EH (cell line): ENCODE measurements around the gene FAM124B.
"Not testable (repeated sequence)": the region's sequence is repeated elsewhere in the genome, so short reads cannot be mapped to it uniquely, and the experiment has no call there.

ENCODE experiments used
- DNase-seq: peaks from one replicate; pipeline ENCODE4 v3.0.0-alpha.2; 2015; ENCODE audit warnings: low read depth

FAM124B gene

GRCh38 chr2:224412141-224413015, 10.5 kb upstream of the FAM124B start:
- DNase-seq = peak; percentile 79

DNA sequence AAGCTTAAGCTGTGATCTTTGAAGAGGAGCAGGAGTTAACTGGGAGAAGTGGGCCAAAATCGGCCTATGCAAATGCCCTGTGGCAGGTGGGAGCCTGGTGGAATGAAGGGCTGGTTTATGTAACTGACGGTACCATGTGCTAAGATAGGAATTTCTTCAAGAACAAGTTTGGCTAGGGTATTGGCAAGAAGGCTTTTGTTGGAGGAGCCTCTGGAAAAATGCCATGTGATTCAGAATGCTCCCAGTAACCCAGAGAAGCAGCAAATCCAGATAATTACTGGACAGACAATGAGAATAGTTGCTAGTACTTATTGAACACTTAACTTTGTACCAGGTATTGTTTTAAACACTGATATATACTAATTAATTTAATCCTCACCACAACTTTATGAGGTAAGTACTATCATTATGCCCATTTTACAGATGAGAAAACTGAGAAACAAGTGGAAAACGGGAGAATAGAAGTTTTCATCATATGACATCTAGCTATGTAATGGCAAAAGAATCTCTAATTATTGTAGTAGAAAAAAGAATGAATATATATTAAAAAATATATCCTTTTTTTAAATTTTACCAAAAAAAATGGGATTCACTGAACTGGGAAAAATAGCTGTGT, 9.1 kb upstream of the FAM124B start:
- peak; percentile 54 for DNase-seq

GRCh38 chr2:224408676-224409075, 6.8 kb upstream of the FAM124B start:
- no peak for DNase-seq

DNA sequence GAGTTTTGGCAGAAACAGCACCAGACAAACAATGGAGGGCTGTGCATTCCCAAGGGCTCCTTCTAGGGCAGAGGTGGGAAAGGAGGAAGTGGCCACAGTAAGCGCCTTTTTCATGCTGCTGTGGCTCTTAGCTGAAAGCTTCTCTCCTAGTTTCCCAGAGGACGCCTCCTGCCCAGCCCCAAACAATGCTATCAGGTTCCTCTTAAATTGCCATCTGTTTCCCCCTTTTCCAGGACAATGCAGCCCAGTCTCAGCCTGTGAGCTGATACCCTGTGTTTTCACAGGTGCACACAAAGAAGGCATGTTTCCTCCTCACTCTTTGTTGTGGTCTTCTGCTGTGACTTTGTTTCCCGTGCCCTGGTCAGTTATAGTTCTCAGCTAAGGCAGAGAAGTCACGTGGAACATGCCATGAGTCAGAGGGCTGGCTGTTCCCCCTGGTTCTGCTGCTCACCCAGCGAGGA, 5.4 kb upstream of the FAM124B start:
- DNase-seq = no peak

GRCh38 chr2:224405841-224406370, 4.0 kb upstream of the FAM124B start:
- peak; percentile 17 for DNase-seq

DNA sequence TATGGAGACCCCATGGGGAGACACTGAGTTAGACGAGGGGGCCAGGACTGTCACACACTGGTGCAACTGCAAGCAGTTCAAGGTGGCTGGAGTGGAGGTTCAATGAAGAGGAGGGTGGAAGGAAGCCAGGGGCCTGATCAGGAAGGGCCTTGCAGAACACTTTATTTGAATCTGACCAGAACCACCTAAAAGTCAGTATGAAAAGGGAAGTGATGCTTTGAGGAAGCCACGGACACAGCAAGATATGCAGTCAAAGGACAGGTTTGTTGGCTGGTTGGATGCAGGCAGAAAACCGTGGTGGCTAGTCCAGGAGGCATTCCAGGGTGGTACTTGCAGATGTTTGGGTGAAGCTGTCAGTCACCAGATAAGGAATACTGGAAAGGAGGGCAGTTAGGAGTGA, 3.5 kb upstream of the FAM124B start:
- DNase-seq = no peak

DNA sequence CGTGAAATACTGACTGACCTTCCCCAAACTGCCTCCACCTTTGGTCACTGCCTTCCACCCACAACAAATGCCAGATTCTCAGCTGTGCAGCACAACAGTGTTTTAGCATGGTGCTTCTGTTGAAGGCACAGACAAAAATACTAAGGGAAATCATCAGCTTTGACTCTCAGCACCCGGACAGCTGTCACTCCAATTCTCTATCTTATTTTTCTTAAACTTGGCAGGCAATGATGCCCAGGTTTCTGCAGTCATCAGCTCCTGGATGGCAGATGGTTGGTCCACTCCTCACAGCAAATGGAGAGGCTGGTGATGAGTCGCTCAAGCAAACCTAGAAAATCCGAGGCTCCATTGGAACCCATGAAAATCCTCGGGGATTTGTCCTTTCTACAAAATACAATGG, 2.9 kb upstream of the FAM124B start:
- DNase-seq = no peak

- DNase-seq = no peak
These were observed 1.8 kb upstream of the FAM124B start for GRCh38 chr2:224403657-224404056.

DNA sequence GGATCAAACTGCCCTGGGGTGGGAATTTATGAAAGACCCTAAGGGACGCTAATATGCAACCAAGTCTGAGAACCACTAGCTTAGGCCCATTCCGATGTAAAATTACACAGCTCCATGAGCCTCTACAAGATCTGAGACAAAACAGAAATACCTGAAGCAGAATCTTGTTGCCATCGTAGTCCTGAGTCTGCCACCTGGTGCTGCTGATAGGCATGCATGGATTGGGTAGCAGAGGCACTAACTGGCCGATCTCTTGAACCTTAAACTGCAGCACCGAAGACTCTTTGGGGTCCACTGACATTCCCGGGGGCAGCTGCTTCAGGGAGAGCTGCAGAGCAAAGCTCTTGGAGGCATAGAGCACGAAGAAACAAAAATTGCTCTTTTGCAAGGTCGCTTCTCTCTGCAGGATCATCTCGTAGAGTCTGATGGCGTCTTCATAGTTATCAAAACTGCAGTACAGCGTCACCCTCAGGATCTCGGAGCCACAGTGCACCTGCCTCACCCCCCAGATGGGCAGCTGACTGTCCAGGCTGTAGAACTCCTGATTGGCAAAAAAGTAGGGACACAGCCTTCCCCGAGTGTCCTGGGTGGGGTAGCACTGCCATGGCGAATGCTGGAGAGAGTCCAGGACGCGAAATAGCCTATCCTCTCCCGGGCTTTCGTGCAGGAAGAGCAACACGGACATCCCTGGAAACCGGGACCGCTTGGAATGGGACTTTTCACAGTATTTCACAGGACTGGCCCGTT, 848 bp downstream of the FAM124B start:
- no peak for DNase-seq

DNA sequence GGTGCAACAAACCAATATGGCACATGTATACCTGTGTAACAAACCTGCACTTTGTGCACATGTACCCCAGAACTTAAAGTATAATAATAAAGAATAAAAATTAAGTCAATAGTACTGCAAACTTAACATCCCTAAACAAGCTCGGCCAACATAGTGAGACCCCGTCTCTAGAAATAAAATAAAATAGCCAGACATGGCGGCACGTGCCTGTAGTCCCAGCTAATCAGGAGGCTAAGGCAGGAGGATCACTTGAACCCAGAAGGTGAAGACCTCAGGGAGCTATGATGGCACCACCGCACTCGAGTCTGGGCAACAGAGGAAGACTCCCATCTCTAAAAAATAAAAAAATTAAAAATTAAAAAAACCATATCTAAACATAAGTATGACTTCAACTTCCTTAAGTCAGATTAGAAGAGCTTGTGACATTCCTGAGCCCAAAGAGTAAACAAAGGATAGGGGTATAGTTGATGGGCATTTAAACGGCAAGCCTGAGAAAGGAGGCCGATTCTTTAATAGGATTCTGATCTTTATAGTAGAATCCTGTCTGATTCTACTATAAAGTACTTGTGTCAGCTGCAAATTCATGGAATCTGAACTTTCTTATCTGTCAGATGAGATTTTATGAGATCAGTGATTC, 1.6 kb downstream of the FAM124B start:
- DNase-seq = no peak

DNA sequence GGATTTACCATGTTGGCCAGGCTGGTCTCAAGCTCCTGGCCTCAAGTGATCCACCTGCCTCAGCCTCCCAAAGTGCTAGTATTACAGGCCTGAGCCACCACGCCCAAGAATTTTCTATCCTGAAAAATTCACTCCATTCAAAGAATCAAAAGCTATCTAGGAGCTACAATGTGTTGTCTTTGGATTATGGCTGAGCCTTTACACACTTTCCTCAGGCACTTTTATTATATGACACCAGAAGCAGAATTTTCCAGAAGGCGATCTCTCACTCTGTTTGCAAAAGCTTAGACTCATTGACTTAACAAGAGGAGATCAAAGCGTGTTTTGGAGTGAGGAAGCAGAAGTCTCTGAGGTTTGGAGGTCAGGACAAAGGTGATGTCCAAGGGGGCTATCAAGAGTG, 3.6 kb downstream of the FAM124B start:
- no peak for DNase-seq

DNA sequence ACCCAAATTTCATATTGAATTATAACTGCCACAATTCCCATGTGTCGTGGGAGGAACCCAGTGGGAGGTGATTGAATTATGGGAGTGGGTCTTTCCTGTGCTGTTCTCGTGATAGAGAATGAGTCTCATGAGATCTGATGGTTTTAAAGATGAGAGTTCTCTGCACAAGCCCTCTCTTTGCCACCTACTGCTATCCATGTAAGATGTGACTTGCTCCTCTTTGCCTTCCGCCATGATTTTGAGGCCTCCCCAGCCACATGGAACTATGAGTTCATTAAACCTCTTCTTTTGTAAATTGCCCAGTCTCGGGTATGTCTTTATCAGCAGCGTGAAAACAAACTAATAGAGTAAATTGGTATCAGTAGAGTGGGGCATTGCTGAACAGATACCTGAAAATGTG, 4.8 kb downstream of the FAM124B start:
- not testable (repeated sequence) for DNase-seq

DNA sequence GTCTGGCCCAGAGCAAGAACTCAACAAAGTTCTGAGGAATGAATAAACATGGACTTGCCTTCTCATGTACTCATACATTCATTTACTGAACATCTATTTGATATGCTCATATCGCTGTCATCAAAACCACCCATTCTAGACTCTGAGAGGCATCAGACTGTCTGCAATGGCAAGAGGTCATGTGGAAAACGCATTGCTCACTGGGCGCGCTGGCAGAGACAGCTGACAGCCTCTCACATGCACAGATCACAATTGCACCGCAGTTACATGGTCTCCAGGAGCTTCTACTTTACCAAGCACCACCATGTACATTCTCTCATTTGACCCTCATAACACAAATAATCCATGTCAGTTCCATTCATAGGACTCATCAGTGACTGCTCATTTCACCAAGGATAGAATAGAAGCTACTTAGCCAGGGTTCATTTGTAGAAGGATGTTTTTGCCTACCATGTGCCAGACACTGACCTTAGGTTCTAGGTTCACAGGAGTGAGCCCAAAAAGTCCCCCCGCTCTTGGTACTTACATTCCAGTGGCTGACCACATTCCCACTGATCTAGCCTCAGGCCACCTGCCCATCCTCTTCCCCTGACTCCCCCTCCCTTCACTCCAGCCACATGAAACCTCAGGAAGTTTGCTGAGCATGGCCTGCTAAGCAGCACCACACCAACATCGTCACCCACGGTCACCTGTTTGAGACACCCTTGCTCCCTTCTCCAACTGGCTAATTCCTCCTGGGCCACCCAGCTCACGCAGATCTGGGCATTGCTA, 6.1 kb downstream of the FAM124B start:
- peak; percentile 9 for DNase-seq

- DNase-seq = no peak
These were observed 8.6 kb downstream of the FAM124B start for GRCh38 chr2:224393157-224393872.

GRCh38 chr2:224392545-224392944, 9.4 kb downstream of the FAM124B start:
- DNase-seq = no peak

DNA sequence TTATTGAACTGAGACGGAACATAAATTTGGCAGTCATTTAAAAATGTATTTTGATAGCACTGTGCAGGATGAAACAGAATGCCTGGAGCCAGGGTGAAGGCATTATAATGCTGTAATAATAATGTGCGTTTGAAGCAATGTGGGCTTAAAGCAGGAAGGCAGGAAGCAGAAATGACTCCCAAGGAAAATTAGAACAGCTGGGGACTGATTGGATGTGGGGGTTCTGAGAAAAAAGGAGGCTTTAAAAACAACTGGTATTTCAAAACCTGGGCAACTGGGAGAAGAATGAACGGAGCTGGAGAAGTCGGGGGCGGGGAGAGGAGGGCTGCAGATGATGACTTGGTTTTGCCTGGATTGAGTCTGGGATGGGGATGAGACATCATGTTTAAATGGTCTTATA, 12.6 kb downstream of the FAM124B start:
- DNase-seq = no peak

- no peak for DNase-seq
These were observed 15.0 kb downstream of the FAM124B start for GRCh38 chr2:224386876-224387275.

- no peak for DNase-seq
These were observed 18.8 kb downstream of the FAM124B start for GRCh38 chr2:224382973-224383555.

DNA sequence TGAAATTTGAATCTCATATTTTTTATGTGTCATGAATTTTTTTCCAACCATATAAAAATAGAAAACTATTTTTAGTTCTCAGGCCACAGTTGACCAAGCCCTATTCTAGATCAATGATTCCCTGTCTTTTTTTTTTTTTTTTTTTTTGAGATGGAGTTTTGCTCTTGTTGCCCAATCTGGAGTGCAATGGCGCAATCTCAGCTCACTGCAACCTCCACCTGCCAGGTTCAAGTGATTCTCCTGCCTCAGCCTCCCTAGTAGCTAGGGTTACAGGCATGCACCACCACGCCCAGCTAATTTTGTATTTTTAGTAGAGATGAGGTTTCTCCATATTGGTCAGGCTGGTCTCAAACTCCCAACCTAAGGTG, 19.6 kb downstream of the FAM124B start:
- DNase-seq = not testable (repeated sequence)
